Lung (tissue), 12 donors: Measurements from ENCODE around the gene MOB4. TPM values are rescaled to one million over a fixed set of nuclear protein-coding genes. Genes with fewer than 3 reads are reported as not detected.

Source experiments
- ATAC-seq: fragments of 200-7000 bp; cut with Tn5 transposase; one replicate; pipeline ENCODE4 v1.9.1; 2020; ENCODE audit warnings: moderate number of reproducible peaks; ENCODE audit not compliant: insufficient read depth, low FRiP score
- DNase-seq, 3 donors: peaks; one replicate each; pipeline ENCODE4 v3.0.0-alpha.2; 2013 to 2017
- H3K27ac ChIP-seq, 2 donors: one replicate each; pipeline ENCODE4 v1.5.1; 2013; ENCODE audit warnings: mild to moderate bottlenecking in 2 of 2, moderate library complexity in 2 of 2, control low read depth in 1 of 2, inconsistent platforms in 1 of 2, low read depth in 1 of 2, low read length in 1 of 2
- H3K27me3 ChIP-seq, 3 donors: one replicate each; pipeline ENCODE4 v1.5.1; 2013; ENCODE audit warnings: low read length in 2 of 3; ENCODE audit not compliant: control insufficient read depth in 3 of 3, insufficient read depth in 3 of 3
- H3K36me3 ChIP-seq, 4 donors: one replicate each; pipeline ENCODE4 v1.5.1; 2013; ENCODE audit warnings: low read length in 4 of 4, mild to moderate bottlenecking in 1 of 4, moderate library complexity in 1 of 4; ENCODE audit not compliant: control insufficient read depth in 4 of 4, insufficient read depth in 4 of 4
- H3K4me1 ChIP-seq, 5 donors: one replicate each; pipeline ENCODE4 v1.5.1; 2013; ENCODE audit warnings: low read length in 5 of 5, mild to moderate bottlenecking in 2 of 5, moderate library complexity in 1 of 5; ENCODE audit not compliant: control insufficient read depth in 5 of 5, insufficient read depth in 5 of 5
- H3K4me3 ChIP-seq: one replicate; pipeline ENCODE4 v1.5.1; 2013; ENCODE audit warnings: mild to moderate bottlenecking, control low read depth, moderate library complexity
- H3K9ac ChIP-seq, 2 donors: one replicate each; pipeline ENCODE4 v1.5.1; 2013; ENCODE audit warnings: low read length in 2 of 2, control low read depth in 1 of 2; ENCODE audit not compliant: insufficient read depth in 1 of 2
- H3K9me3 ChIP-seq, 4 donors: one replicate each; pipeline ENCODE4 v1.5.1; 2013; ENCODE audit warnings: low read length in 3 of 4, mild to moderate bottlenecking in 1 of 4, moderate library complexity in 1 of 4; ENCODE audit not compliant: control insufficient read depth in 4 of 4, insufficient read depth in 3 of 4
- WGBS, 2 donors: extraction: QIAGEN DNeasy Blood & Tissue Kit; methylation state at CpG; one replicate each; pipeline ENCODE4 v1.1.7; 2013; 5-methylcytosine and 5-hydroxymethylcytosine counted together
- polyA plus RNA-seq, 2 donors: library from polyadenylated mRNA; stranded (reverse); fragments of 200-250 nt; gene quantifications; one replicate each; pipeline ENCODE4 v1.2.1, GENCODE V29; 2013
- total RNA-seq, 2 donors: library from RNA; depleted of rRNA in 1 of 2; stranded (reverse); fragments of >200 nt in 1 of 2; gene quantifications; one replicate each; pipeline ENCODE4 v1.2.1, GENCODE V29; 2014 to 2021
- TF ChIP-seq, protein P1 (sequence below): IDR thresholded peaks from 2 replicates; pipeline ENCODE4 v1.5.1; 2012; ENCODE audit warnings: mild to moderate bottlenecking; ENCODE audit errors: control extremely low read depth, extremely low read depth
- donor health status: control.
- donor health status: control.
- donor health status: Bipolar disorder and iron deficiency.
- donor health status: healthy.
- donor health status: DM: yes; HTN: yes; CAD: no.

MOB4 gene
- total and polyA plus RNA-seq, 4 donors: 18.9 to 48.1 (median 26.0) TPM

- H3K9me3 ChIP-seq: peaks cover 0 to 5% (median 2%) of the 10 kb centered on the region in 4 donors
- DNase-seq: peak; percentile 25 to 74 (median 70)
- no peak overlapping the region for H3K27ac ChIP-seq
- H3K27me3 ChIP-seq: no peaks in the 10 kb centered on the region
- H3K36me3 ChIP-seq: peaks cover 0 to 3% (median 1%) of the 10 kb centered on the region in 4 donors
- H3K4me3 ChIP-seq: no peak overlapping the region
- no peak overlapping the region for H3K9ac ChIP-seq
- WGBS, 2 donors: 76 to 78% methylated on average over 10 of the region's 10 CpGs
- no peak for ATAC-seq
- peaks cover 0 to 14% (median 0%) of the 10 kb centered on the region in 5 donors for H3K4me1 ChIP-seq
- TF ChIP-seq, protein P1, sequence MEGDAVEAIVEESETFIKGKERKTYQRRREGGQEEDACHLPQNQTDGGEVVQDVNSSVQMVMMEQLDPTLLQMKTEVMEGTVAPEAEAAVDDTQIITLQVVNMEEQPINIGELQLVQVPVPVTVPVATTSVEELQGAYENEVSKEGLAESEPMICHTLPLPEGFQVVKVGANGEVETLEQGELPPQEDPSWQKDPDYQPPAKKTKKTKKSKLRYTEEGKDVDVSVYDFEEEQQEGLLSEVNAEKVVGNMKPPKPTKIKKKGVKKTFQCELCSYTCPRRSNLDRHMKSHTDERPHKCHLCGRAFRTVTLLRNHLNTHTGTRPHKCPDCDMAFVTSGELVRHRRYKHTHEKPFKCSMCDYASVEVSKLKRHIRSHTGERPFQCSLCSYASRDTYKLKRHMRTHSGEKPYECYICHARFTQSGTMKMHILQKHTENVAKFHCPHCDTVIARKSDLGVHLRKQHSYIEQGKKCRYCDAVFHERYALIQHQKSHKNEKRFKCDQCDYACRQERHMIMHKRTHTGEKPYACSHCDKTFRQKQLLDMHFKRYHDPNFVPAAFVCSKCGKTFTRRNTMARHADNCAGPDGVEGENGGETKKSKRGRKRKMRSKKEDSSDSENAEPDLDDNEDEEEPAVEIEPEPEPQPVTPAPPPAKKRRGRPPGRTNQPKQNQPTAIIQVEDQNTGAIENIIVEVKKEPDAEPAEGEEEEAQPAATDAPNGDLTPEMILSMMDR: no peak
Measured at GRCh38 chr2:197571627-197572271, 55.9 kb downstream of the MOB4 start.

GRCh38 chr2:197573608-197574007, 57.7 kb downstream of the MOB4 start:
- Histone ChIP-seq H3K9ac (no peak overlapping the region), H3K27ac (no peak overlapping the region), H3K27me3 (no peaks in the 10 kb centered on the region), H3K9me3 (peaks cover 0 to 5% (median 2%) of the 10 kb centered on the region in 4 donors), H3K36me3 (peaks cover 0 to 3% (median 1%) of the 10 kb centered on the region in 4 donors), H3K4me3 (no peak overlapping the region), H3K4me1 (peaks cover 0 to 17% (median 0%) of the 10 kb centered on the region in 5 donors)
- ATAC-seq (no peak), DNase-seq (no peak)
- 98 to 99% methylated on average over 2 of the region's 2 CpGs for WGBS, 2 donors
- TF ChIP-seq, protein P1: no peak

GRCh38 chr2:197575987-197576386, 60.1 kb downstream of the MOB4 start:
- Histone ChIP-seq H3K4me1 (peaks cover 0 to 17% (median 0%) of the 10 kb centered on the region in 5 donors), H3K27me3 (no peaks in the 10 kb centered on the region), H3K9ac (no peak overlapping the region), H3K36me3 (peaks cover 0 to 3% (median 0%) of the 10 kb centered on the region in 4 donors), H3K9me3 (peaks cover 0 to 5% (median 2%) of the 10 kb centered on the region in 4 donors), H3K4me3 (no peak overlapping the region), H3K27ac (no peak overlapping the region)
- ATAC-seq (peak; percentile 73), DNase-seq (no peak)
- TF ChIP-seq, protein P1: no peak
- whole genome bisulfite sequencing, 2 donors: 94 to 98% methylated on average over 2 of the region's 2 CpGs
